ENCODE measurements around the gene TBX10.

DNA sequence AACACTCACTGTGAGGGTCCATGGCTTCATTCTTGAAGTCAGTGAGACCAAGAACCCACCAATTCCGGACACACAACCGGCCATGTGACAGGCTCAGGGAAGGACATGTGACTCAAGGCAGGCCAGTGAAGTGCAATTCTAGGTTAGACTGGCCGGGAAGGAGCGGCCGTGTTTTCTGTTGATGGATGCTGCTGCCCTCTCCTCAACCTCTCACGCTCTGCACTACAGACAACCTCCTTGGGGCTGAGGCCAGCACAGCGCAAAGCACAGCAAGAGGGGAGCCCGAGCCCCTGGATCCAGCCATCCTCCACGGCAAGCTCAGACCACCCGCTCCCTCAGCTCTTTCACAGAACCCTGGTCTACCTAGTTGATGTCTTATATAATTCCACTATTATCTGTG, 12.6 kb downstream of the TBX10 start:
- TF ChIP-seq, protein P1, sequence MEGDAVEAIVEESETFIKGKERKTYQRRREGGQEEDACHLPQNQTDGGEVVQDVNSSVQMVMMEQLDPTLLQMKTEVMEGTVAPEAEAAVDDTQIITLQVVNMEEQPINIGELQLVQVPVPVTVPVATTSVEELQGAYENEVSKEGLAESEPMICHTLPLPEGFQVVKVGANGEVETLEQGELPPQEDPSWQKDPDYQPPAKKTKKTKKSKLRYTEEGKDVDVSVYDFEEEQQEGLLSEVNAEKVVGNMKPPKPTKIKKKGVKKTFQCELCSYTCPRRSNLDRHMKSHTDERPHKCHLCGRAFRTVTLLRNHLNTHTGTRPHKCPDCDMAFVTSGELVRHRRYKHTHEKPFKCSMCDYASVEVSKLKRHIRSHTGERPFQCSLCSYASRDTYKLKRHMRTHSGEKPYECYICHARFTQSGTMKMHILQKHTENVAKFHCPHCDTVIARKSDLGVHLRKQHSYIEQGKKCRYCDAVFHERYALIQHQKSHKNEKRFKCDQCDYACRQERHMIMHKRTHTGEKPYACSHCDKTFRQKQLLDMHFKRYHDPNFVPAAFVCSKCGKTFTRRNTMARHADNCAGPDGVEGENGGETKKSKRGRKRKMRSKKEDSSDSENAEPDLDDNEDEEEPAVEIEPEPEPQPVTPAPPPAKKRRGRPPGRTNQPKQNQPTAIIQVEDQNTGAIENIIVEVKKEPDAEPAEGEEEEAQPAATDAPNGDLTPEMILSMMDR (IDR thresholded peaks at IDR 0.05): no peak
- no peak for TF ChIP-seq POLR2AphosphoS5 (IDR thresholded peaks at IDR 0.05)
